GM23338 (cell line): ENCODE measurements around the gene KDM6B. TPM values are rescaled to one million over a fixed set of nuclear protein-coding genes. Genes with fewer than 3 reads are reported as not detected.

Experiments
- ATAC-seq: fragments of 200-7000 bp; cut with Tn5 transposase; 3 replicates; pipeline ENCODE4 v1.9.1; 2020
- DNase-seq: peaks from one replicate; pipeline ENCODE4 v3.0.0-alpha.2; 2015; ENCODE audit warnings: low spot score
- H2AFZ ChIP-seq: fragments of 200-600 bp; sonication (generic); 2 replicates; pipeline ENCODE4 v1.8.0; 2016; ENCODE audit warnings: antibody characterized with exemption, mild to moderate bottlenecking, moderate library complexity
- H3F3A ChIP-seq: fragments of 200-600 bp; sonication (generic); replicated peaks from 2 replicates; pipeline ENCODE4 v1.8.0; 2017; ENCODE audit warnings: antibody characterized with exemption, mixed run types, low read depth
- H3K27ac ChIP-seq: fragments of 200-600 bp; sonication (generic); 2 replicates; pipeline ENCODE4 v1.6.1; 2016; ENCODE audit warnings: low read depth
- H3K27me3 ChIP-seq: fragments of 200-600 bp; sonication (generic); 2 replicates; pipeline ENCODE4 v1.8.0; 2016; ENCODE audit warnings: mild to moderate bottlenecking, mixed run types, moderate library complexity; ENCODE audit not compliant: insufficient read depth
- H3K36me3 ChIP-seq: fragments of 200-600 bp; sonication (generic); 2 replicates; pipeline ENCODE4 v1.8.0; 2016; ENCODE audit warnings: mild to moderate bottlenecking; ENCODE audit not compliant: insufficient read depth
- H3K4me1 ChIP-seq: fragments of 200-600 bp; sonication (generic); 2 replicates; pipeline ENCODE4 v1.8.0; 2016; ENCODE audit warnings: mild to moderate bottlenecking, moderate library complexity; ENCODE audit not compliant: insufficient read depth
- H3K4me2 ChIP-seq: fragments of 200-600 bp; sonication (generic); 2 replicates; pipeline ENCODE4 v1.7.1; 2017; ENCODE audit warnings: mixed run types
- H3K4me3 ChIP-seq: fragments of 200-600 bp; sonication (generic); 2 replicates; pipeline ENCODE4 v1.6.1; 2016; ENCODE audit warnings: mixed run types
- H3K79me2 ChIP-seq: fragments of 200-600 bp; sonication (generic); replicated peaks from 2 replicates; pipeline ENCODE4 v1.8.0; 2017; ENCODE audit warnings: mild to moderate bottlenecking; ENCODE audit not compliant: insufficient read depth
- H3K9me2 ChIP-seq: fragments of 200-600 bp; sonication (generic); 2 replicates; pipeline ENCODE4 v1.8.0; 2017; ENCODE audit not compliant: insufficient read depth
- H4K20me1 ChIP-seq: fragments of 200-600 bp; sonication (generic); replicated peaks from 2 replicates; pipeline ENCODE4 v1.8.0; 2017; ENCODE audit warnings: mild to moderate bottlenecking; ENCODE audit not compliant: insufficient read depth
- H3K27ac Mint-ChIP-seq: 2 replicates; pipeline ENCODE4 v1.8.0; 2020; ENCODE audit warnings: inconsistent platforms, mild to moderate bottlenecking, moderate library complexity, mixed read lengths
- H3K27me3 Mint-ChIP-seq: 3 replicates; pipeline ENCODE4 v1.8.0; 2022; ENCODE audit warnings: low read depth, mild to moderate bottlenecking, moderate library complexity, mixed read lengths, inconsistent platforms; ENCODE audit not compliant: insufficient read depth, poor library complexity
- H3K36me3 Mint-ChIP-seq: 3 replicates; pipeline ENCODE4 v1.8.0; 2021; ENCODE audit warnings: low read depth, mild to moderate bottlenecking, inconsistent platforms, moderate library complexity, mixed read lengths
- H3K4me1 Mint-ChIP-seq: 3 replicates; pipeline ENCODE4 v1.8.0; 2020; ENCODE audit warnings: mild to moderate bottlenecking, inconsistent platforms, mixed read lengths
- H3K4me3 Mint-ChIP-seq: 3 replicates; pipeline ENCODE4 v1.8.0; 2021; ENCODE audit warnings: moderate library complexity, mild to moderate bottlenecking, inconsistent platforms, mixed read lengths
- H3K9me3 Mint-ChIP-seq: 3 replicates; pipeline ENCODE4 v1.8.0; 2020; ENCODE audit warnings: moderate library complexity, mild to moderate bottlenecking, inconsistent platforms, mixed read lengths
- CREB1 ChIP-seq: fragments of 250-450 bp; sonication (Bioruptor Pico); IDR thresholded peaks from 2 replicates; pipeline ENCODE4 v1.5.0; 2020; ENCODE audit warnings: low read depth, mild to moderate bottlenecking, moderate library complexity
- EZH2 ChIP-seq: fragments of 200-600 bp; sonication (generic); IDR thresholded peaks from one replicate; pipeline ENCODE4 v1.8.0; 2017; ENCODE audit warnings: antibody characterized with exemption, mild to moderate bottlenecking, low read depth; ENCODE audit not compliant: unreplicated experiment
- EZH2phosphoT487 ChIP-seq: fragments of 200-600 bp; sonication (generic); IDR thresholded peaks from one replicate; pipeline ENCODE4 v1.8.1; 2018; ENCODE audit warnings: antibody characterized with exemption; ENCODE audit not compliant: unreplicated experiment
- NANOG ChIP-seq: IDR thresholded peaks from 2 replicates; pipeline ENCODE4 v1.6.1; 2016; ENCODE audit warnings: antibody characterized with exemption, borderline replicate concordance
- POLR2AphosphoS5 ChIP-seq: IDR thresholded peaks from 2 replicates; pipeline ENCODE4 v1.6.1; 2016; ENCODE audit warnings: antibody characterized with exemption, low read depth
- REST ChIP-seq: IDR thresholded peaks from one replicate; pipeline ENCODE4 v1.6.1; 2018; ENCODE audit warnings: antibody characterized with exemption; ENCODE audit not compliant: unreplicated experiment
- STAT1 ChIP-seq: IDR thresholded peaks from one replicate; pipeline ENCODE4 v1.6.1; 2016; ENCODE audit warnings: antibody characterized with exemption; ENCODE audit not compliant: unreplicated experiment
- ZNF462 ChIP-seq: fragments of 250-450 bp; sonication (Bioruptor Pico); IDR thresholded peaks from 2 replicates; pipeline ENCODE4 v1.5.0; 2020; ENCODE audit warnings: mild to moderate bottlenecking, moderate library complexity
- polyA plus RNA-seq: library from polyadenylated mRNA; unstranded; fragments of >200 nt; fragmentation: Nextera tagmentation; extraction: Ambion mirVana; gene quantifications from 2 replicates; pipeline ENCODE4 v1.2.1, GENCODE V29; 2016
- total RNA-seq: library from RNA; depleted of rRNA; stranded (reverse); fragments of >200 nt; shearing (Covaris generic); gene quantifications from 2 replicates; pipeline ENCODE4 v1.2.3, GENCODE V29; 2014
- TF ChIP-seq, protein P1 (sequence below), 2 experiments: fragments of 200-600 bp in 1 of 2; sonication (generic) in 1 of 2; conservative IDR thresholded peaks; 2 replicates each; pipeline versions ENCODE4 v1.5.1 to v1.6.1; 2016 to 2017; ENCODE audit warnings: antibody characterized with exemption in 2 of 2, low read depth in 2 of 2, mild to moderate bottlenecking in 2 of 2, moderate library complexity in 1 of 2

Gene KDM6B
- total and polyA plus RNA-seq, 2 experiments from 2014 or later: 1.1 to 1.4 TPM

- Histone ChIP-seq H3K36me3 (peaks cover 6% of the 10 kb centered on the region; the same call in 1 of the 2 replicates), H2AFZ (peak overlapping the region; percentile 92), H3K4me3 (peak overlapping the region; percentile 94), H4K20me1 (peaks cover 13% of the 10 kb centered on the region), H3F3A (peaks cover 19% of the 10 kb centered on the region), H3K79me2 (no peaks in the 10 kb centered on the region), H3K9me2 (no peaks in the 10 kb centered on the region), H3K4me2 (peak overlapping the region; percentile 99), H3K4me1 (peaks cover 20% of the 10 kb centered on the region), H3K27me3 (peaks cover 87% of the 10 kb centered on the region), H3K27ac (no peak overlapping the region)
- DNase-seq (peak; percentile 81), ATAC-seq (no peak)
- Mint-ChIP-seq H3K27me3 (peaks cover 64% of the 10 kb centered on the region), H3K4me1 (peaks cover 32% of the 10 kb centered on the region), H3K9me3 (no peaks in the 10 kb centered on the region; the same call in 2 of the 3 replicates), H3K36me3 (peaks cover 2% of the 10 kb centered on the region; the same call in 1 of the 3 replicates), H3K4me3 (peak overlapping the region; percentile 88), H3K27ac (no peak overlapping the region)
- TF ChIP-seq POLR2AphosphoS5: no peak
- no peak for TF ChIP-seq ZNF462 (CRISPR knock-in tag)
- TF ChIP-seq, protein P1, sequence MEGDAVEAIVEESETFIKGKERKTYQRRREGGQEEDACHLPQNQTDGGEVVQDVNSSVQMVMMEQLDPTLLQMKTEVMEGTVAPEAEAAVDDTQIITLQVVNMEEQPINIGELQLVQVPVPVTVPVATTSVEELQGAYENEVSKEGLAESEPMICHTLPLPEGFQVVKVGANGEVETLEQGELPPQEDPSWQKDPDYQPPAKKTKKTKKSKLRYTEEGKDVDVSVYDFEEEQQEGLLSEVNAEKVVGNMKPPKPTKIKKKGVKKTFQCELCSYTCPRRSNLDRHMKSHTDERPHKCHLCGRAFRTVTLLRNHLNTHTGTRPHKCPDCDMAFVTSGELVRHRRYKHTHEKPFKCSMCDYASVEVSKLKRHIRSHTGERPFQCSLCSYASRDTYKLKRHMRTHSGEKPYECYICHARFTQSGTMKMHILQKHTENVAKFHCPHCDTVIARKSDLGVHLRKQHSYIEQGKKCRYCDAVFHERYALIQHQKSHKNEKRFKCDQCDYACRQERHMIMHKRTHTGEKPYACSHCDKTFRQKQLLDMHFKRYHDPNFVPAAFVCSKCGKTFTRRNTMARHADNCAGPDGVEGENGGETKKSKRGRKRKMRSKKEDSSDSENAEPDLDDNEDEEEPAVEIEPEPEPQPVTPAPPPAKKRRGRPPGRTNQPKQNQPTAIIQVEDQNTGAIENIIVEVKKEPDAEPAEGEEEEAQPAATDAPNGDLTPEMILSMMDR (conservative IDR thresholded peaks at IDR 0.05; ENCODE audit: low read depth in 2 of 2): no peak
- no peak for TF ChIP-seq NANOG
- TF ChIP-seq STAT1: no peak
- TF ChIP-seq REST: no peak
- 0 out of 2 replicates have a peak, but pooled peaks have one; percentile 17 for TF ChIP-seq CREB1 (CRISPR knock-in tag)
- TF ChIP-seq EZH2: peak; percentile 59
- TF ChIP-seq EZH2phosphoT487: no peak
Measured at GRCh38 chr17:7842380-7843256, 8.6 kb downstream of the KDM6B start.
